NCI-H128 (cell line): ENCODE measurements around the gene GRIN2C.

Experiments used
- DNase-seq: peaks from one replicate; lab custom pipeline; 2025; ENCODE audit not compliant: unreplicated experiment; lab: John Stamatoyannopoulos, UW

Gene GRIN2C

GRCh38 chr17:74824961-74825627, 34.6 kb downstream of the GRIN2C start:
- DNase-seq, result no peak

- no peak for DNase-seq
These were observed 36.7 kb downstream of the GRIN2C start for GRCh38 chr17:74822939-74823367.

GRCh38 chr17:74822335-74822938, 37.2 kb downstream of the GRIN2C start:
- no peak for DNase-seq

- no peak for DNase-seq
These were observed 37.9 kb downstream of the GRIN2C start for GRCh38 chr17:74821655-74822334.

- DNase-seq, result no peak
These were observed 39.8 kb downstream of the GRIN2C start for GRCh38 chr17:74819801-74820436.

- no peak for DNase-seq
These were observed 41.3 kb downstream of the GRIN2C start for GRCh38 chr17:74818291-74818938.

GRCh38 chr17:74816905-74817620, 42.6 kb downstream of the GRIN2C start:
- DNase-seq, result no peak

GRCh38 chr17:74815550-74816370, 43.9 kb downstream of the GRIN2C start:
- no peak for DNase-seq

GRCh38 chr17:74815067-74815466, 44.6 kb downstream of the GRIN2C start:
- DNase-seq, result no peak

- no peak for DNase-seq
These were observed 45.2 kb downstream of the GRIN2C start for GRCh38 chr17:74814453-74814852.

- no peak for DNase-seq
These were observed 47.3 kb downstream of the GRIN2C start for GRCh38 chr17:74812109-74813009.

GRCh38 chr17:74810699-74811485, 48.8 kb downstream of the GRIN2C start:
- no peak for DNase-seq

- DNase-seq, result no peak
These were observed 50.8 kb downstream of the GRIN2C start for GRCh38 chr17:74808714-74809430.

GRCh38 chr17:74807925-74808324, 51.8 kb downstream of the GRIN2C start:
- DNase-seq, result peak; percentile 78

- no peak for DNase-seq
These were observed 52.2 kb downstream of the GRIN2C start for GRCh38 chr17:74807441-74807840.

GRCh38 chr17:74806334-74806733, 53.4 kb downstream of the GRIN2C start:
- no peak for DNase-seq

GRCh38 chr17:74805591-74805991, 54.1 kb downstream of the GRIN2C start:
- DNase-seq, result no peak
